Natural killer cell (primary cell): ENCODE measurements around the gene PIGO. TPM values are rescaled to one million over a fixed set of nuclear protein-coding genes. Genes with fewer than 3 reads are reported as not detected.
A peak's percentile ranks its signal among the peaks of the same experiment; 100 is the strongest.

Experiments
- ATAC-seq, 3 donors: fragments of 150-1000 bp in 2 of 3; fragments of 200-7000 bp in 1 of 3; cut with Tn5 transposase; 1 replicate in 1 of 3; 2 replicates in 2 of 3; pipeline ENCODE4 v1.10.0; 2021; ENCODE audit warnings: mild to moderate bottlenecking in 2 of 3, moderate library complexity in 2 of 3
- DNase-seq, 2 donors: peaks; one replicate each; pipeline versions ENCODE4 v3.0.0 to v3.0.0-alpha.2; 2013 to 2021; ENCODE audit warnings: mixed read lengths in 1 of 2
- H3K27ac ChIP-seq: one replicate; pipeline ENCODE4 v1.5.1; 2013; ENCODE audit warnings: mild to moderate bottlenecking, low read length
- H3K27me3 ChIP-seq: one replicate; pipeline ENCODE4 v1.6.1; 2013; ENCODE audit warnings: low read length; ENCODE audit not compliant: control insufficient read depth, insufficient read depth
- H3K36me3 ChIP-seq: one replicate; pipeline ENCODE4 v1.6.1; 2013; ENCODE audit warnings: low read length; ENCODE audit not compliant: control insufficient read depth, insufficient read depth
- H3K4me1 ChIP-seq: one replicate; pipeline ENCODE4 v1.6.1; 2013; ENCODE audit warnings: low read length; ENCODE audit not compliant: control insufficient read depth, insufficient read depth
- H3K4me3 ChIP-seq: one replicate; pipeline ENCODE4 v1.5.1; 2013; ENCODE audit warnings: low read length
- H3K9me3 ChIP-seq: one replicate; pipeline ENCODE4 v1.6.1; 2013; ENCODE audit warnings: low read length; ENCODE audit not compliant: control insufficient read depth, insufficient read depth
- H3K27ac Mint-ChIP-seq, 2 donors: one replicate each; pipeline ENCODE4 v1.8.0; 2022; ENCODE audit warnings: mild to moderate bottlenecking in 2 of 2, mixed read lengths in 2 of 2, moderate library complexity in 1 of 2
- H3K27me3 Mint-ChIP-seq, 2 donors: one replicate each; pipeline ENCODE4 v1.8.0; 2022; ENCODE audit warnings: low read depth in 2 of 2, mixed read lengths in 2 of 2
- H3K36me3 Mint-ChIP-seq: one replicate; pipeline ENCODE4 v1.8.0; 2022; ENCODE audit warnings: mixed read lengths
- H3K4me1 Mint-ChIP-seq, 2 donors: one replicate each; pipeline ENCODE4 v1.8.0; 2022; ENCODE audit warnings: mixed read lengths in 2 of 2
- H3K4me3 Mint-ChIP-seq: one replicate; pipeline ENCODE4 v1.8.0; 2022; ENCODE audit warnings: mild to moderate bottlenecking, moderate library complexity, mixed read lengths
- H3K9me3 Mint-ChIP-seq, 2 donors: one replicate each; pipeline ENCODE4 v1.8.0; 2022; ENCODE audit warnings: mixed read lengths in 2 of 2
- WGBS: methylation state at CpG from one replicate; pipeline ENCODE4 v1.1.7; 2013; ENCODE audit warnings: missing lambda C conversion rate; ENCODE audit not compliant: insufficient coverage; 5-methylcytosine and 5-hydroxymethylcytosine counted together
- intact Hi-C: fragments of 100-400 bp; cut with micrococcal nuclease; formaldehyde crosslinking; loops from one replicate; pipeline ENCODE4 v1.14.2; 2022
- total RNA-seq, 4 donors: library from RNA; stranded (reverse); fragments of 120-200 nt in 1 of 4; gene quantifications; one replicate each; pipeline versions ENCODE4 v1.2.3 to v1.2.4, GENCODE V29; 2013 to 2022
- TF ChIP-seq, protein P1 (sequence below): fragments of 200-600 bp; IDR thresholded peaks from one replicate; pipeline ENCODE4 v1.8.0; 2022; ENCODE audit warnings: antibody characterized with exemption

The PIGO gene
- total RNA-seq, 3 donors from 2014 or later (not counting 1 experiment from before 2014, with no cell fraction given) = 23.6 to 28.2 (median 27.7) TPM

DNA sequence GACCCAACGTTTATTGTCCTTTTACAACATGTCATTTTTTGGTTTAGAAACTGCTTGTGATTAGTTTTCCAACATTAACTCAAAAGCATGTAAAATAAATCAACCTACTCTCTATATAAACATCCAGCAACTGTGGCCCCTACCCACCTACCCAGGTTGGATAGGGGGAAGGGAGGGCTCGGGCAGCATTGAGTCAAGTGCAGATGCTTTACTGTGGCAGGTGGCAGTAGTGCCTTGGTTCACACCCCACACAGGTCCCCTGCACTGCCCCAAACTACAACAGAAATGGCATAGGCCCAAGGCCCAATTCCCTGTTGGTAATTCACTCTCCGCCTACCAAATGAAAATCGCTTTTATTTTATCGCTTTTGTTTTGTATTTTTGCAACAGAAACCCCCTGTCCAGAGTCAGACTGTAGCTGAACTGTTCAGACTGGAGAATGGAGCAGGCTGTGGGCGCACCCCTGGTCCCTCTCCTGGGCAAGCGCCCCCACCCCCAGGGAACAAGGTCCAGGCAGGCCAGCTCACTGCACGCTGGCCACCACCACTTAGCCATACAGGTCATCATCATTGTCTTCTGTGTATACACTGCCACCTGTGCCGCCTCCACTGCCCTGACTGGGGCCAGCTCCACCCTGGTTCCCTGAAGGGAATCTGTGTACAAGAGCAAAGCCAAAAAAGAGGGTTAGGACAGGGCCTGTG lies 39.7 kb downstream of the PIGO start:
- no peaks in the 10 kb centered on the region for H3K9me3 ChIP-seq
- ATAC-seq (peak in 2 of 3 donors; percentile 29 to 30), DNase-seq (no peak)
- no peak overlapping the region for H3K4me3 Mint-ChIP-seq
- peaks cover 72% of the 10 kb centered on the region for H3K36me3 ChIP-seq
- intact Hi-C loops = no loop called here
- no peaks in the 10 kb centered on the region for H3K27me3 Mint-ChIP-seq
- 98% methylated on average over 8 of the region's 9 CpGs for WGBS
- H3K27me3 ChIP-seq = no peaks in the 10 kb centered on the region
- H3K27ac Mint-ChIP-seq = peak overlapping the region; percentile 63 to 73
- TF ChIP-seq, protein P1, sequence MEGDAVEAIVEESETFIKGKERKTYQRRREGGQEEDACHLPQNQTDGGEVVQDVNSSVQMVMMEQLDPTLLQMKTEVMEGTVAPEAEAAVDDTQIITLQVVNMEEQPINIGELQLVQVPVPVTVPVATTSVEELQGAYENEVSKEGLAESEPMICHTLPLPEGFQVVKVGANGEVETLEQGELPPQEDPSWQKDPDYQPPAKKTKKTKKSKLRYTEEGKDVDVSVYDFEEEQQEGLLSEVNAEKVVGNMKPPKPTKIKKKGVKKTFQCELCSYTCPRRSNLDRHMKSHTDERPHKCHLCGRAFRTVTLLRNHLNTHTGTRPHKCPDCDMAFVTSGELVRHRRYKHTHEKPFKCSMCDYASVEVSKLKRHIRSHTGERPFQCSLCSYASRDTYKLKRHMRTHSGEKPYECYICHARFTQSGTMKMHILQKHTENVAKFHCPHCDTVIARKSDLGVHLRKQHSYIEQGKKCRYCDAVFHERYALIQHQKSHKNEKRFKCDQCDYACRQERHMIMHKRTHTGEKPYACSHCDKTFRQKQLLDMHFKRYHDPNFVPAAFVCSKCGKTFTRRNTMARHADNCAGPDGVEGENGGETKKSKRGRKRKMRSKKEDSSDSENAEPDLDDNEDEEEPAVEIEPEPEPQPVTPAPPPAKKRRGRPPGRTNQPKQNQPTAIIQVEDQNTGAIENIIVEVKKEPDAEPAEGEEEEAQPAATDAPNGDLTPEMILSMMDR = no peak
- no peak overlapping the region for H3K4me3 ChIP-seq
- peaks cover 4 to 5% of the 10 kb centered on the region in 2 donors for H3K4me1 Mint-ChIP-seq
- no peaks in the 10 kb centered on the region for H3K4me1 ChIP-seq
- H3K36me3 Mint-ChIP-seq = peaks cover 36% of the 10 kb centered on the region
- no peaks in the 10 kb centered on the region for H3K9me3 Mint-ChIP-seq
- H3K27ac ChIP-seq = no peak overlapping the region

DNA sequence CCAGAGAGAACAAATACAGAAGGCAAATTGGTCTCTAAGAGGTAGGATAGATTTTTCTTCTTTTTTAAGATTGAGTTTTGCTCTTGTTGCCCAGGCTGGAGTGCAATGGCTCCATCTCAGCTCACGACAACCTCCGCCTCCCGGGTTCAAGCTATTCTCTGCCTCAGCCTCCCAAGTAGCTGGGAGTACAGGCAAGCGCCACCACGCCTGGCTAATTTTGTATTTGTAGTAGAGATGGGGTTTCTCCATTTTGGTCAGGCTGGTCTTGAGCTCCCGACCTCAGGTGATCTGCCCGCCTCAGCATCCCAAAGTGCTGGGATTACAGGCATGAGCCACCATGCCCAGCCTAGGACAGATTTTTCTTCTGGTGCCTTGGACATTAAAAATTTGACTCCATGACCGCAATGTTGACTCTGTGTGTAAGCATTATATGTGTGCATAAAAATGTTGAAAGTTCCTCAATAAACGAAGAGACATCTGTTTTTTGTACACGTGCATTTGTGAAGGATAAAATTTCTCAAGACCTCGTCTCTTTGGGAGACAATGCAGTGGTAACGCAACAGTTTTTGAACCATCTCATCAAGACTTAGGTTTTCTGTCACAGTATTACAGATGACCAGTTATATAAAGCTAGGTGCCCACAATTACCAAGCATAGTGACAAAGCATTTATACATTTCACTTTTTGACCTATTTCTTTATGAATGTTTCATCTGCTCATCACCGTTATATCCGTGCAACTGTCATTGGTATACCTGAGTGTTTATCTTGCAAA lies 41.3 kb downstream of the PIGO start:
- Histone ChIP-seq H3K4me3 (no peak overlapping the region), H3K36me3 (peaks cover 55% of the 10 kb centered on the region), H3K9me3 (no peaks in the 10 kb centered on the region), H3K27me3 (no peaks in the 10 kb centered on the region), H3K27ac (no peak overlapping the region), H3K4me1 (no peaks in the 10 kb centered on the region)
- peaks cover 9 to 11% of the 10 kb centered on the region in 2 donors for H3K4me1 Mint-ChIP-seq
- intact Hi-C loops = no loop called here
- no peaks in the 10 kb centered on the region for H3K9me3 Mint-ChIP-seq
- peak overlapping the region in 1 of 2 donors; percentile 24 for H3K27ac Mint-ChIP-seq
- ATAC-seq (no peak), DNase-seq (no peak)
- peaks cover 29% of the 10 kb centered on the region for H3K36me3 Mint-ChIP-seq
- no peaks in the 10 kb centered on the region for H3K27me3 Mint-ChIP-seq
- 96% methylated on average over 14 of the region's 14 CpGs for WGBS
- TF ChIP-seq, protein P1 = no peak
- H3K4me3 Mint-ChIP-seq = no peak overlapping the region

DNA sequence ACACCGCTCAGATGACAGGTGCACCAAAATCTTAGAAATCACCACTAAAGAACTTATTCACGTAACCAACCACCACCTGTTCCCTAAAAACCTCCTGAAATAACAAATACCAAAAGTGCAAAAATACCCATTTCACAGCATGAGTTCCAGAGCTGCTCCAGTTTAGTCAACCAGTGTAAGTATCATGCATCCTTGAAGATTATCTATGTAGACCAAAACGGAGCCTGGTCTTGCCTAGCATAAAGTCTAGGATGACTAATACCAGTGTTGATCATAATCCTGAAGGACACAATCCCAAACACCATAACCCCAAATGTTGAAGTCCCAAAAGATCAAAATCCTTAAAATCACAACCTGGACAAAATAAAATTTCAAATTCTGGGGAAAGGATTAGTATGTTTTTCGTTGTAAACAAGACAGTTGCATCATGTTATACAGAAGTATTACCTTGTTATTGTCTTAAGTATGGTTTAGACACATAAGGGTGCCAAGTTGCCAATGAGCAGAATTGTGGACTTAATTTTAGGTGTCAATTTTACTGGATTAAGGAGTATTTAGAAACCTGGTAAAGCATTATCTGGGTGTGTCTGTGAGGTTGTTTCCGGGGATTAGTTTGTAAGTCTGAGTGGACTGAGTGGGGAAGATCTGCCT lies 42.1 kb downstream of the PIGO start:
- H3K4me3 ChIP-seq = no peak overlapping the region
- H3K27me3 ChIP-seq = no peaks in the 10 kb centered on the region
- H3K27ac Mint-ChIP-seq = peak overlapping the region; percentile 24 to 57
- no peaks in the 10 kb centered on the region for H3K27me3 Mint-ChIP-seq
- H3K4me1 Mint-ChIP-seq = peaks cover 9 to 11% of the 10 kb centered on the region in 2 donors
- no peak overlapping the region for H3K4me3 Mint-ChIP-seq
- H3K36me3 ChIP-seq = peaks cover 51% of the 10 kb centered on the region
- H3K9me3 ChIP-seq = no peaks in the 10 kb centered on the region
- no peak overlapping the region for H3K27ac ChIP-seq
- TF ChIP-seq, protein P1 = no peak
- peaks cover 25% of the 10 kb centered on the region for H3K36me3 Mint-ChIP-seq
- H3K4me1 ChIP-seq = no peaks in the 10 kb centered on the region
- ATAC-seq = no peak
- H3K9me3 Mint-ChIP-seq = no peaks in the 10 kb centered on the region
- WGBS = 58% methylated on average over 5 of the region's 5 CpGs
- no peak for DNase-seq
- intact Hi-C loops = no loop called here
